D721Med (cell line): Measurements from ENCODE around the gene ST3GAL4.
"Not testable (repeated sequence)": the region's sequence is repeated elsewhere in the genome, so short reads cannot be mapped to it uniquely, and the experiment has no call there.

Experiments used
- DNase-seq: peaks from one replicate; pipeline ENCODE4 v3.0.0; 2011; ENCODE audit warnings: low spot score; ENCODE audit not compliant: insufficient read length
- FAIRE-seq: peaks from 2 replicates; lab custom pipeline; 2011; peaks lifted over from hg19 to GRCh38; lab: Jason Lieb, UNC
- TF ChIP-seq, protein P1 (sequence below): IDR thresholded peaks from 2 replicates; pipeline ENCODE4 v1.5.1; 2012; ENCODE audit warnings: mild to moderate bottlenecking, control low read depth; ENCODE audit not compliant: insufficient read depth; ENCODE audit errors: missing control alignments

Gene ST3GAL4

DNA sequence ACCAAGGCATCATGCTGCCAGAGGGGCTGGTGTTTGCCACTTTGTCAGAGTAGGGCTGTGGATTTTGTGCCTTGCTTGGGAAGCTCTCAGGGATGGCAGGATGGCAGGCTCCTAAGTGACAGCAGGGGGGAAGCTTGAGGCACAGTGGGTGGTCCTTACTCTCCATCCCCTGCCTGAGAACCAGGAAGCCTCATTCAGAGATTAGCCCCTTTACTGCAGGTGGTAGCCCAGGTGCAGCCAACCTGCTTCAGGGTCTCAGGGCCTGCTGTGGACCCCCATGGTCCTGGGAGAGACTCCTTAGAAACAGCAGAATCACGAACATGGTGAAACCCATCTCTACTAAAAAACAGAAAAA is 8.9 kb upstream of the ST3GAL4 start:
- FAIRE-seq (no peak), DNase-seq (no peak)
- TF ChIP-seq, protein P1, sequence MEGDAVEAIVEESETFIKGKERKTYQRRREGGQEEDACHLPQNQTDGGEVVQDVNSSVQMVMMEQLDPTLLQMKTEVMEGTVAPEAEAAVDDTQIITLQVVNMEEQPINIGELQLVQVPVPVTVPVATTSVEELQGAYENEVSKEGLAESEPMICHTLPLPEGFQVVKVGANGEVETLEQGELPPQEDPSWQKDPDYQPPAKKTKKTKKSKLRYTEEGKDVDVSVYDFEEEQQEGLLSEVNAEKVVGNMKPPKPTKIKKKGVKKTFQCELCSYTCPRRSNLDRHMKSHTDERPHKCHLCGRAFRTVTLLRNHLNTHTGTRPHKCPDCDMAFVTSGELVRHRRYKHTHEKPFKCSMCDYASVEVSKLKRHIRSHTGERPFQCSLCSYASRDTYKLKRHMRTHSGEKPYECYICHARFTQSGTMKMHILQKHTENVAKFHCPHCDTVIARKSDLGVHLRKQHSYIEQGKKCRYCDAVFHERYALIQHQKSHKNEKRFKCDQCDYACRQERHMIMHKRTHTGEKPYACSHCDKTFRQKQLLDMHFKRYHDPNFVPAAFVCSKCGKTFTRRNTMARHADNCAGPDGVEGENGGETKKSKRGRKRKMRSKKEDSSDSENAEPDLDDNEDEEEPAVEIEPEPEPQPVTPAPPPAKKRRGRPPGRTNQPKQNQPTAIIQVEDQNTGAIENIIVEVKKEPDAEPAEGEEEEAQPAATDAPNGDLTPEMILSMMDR, result no peak

GRCh38 chr11:126346946-126347345 is 8.5 kb upstream of the ST3GAL4 start:
- DNase-seq, FAIRE-seq: not testable (repeated sequence)

DNA sequence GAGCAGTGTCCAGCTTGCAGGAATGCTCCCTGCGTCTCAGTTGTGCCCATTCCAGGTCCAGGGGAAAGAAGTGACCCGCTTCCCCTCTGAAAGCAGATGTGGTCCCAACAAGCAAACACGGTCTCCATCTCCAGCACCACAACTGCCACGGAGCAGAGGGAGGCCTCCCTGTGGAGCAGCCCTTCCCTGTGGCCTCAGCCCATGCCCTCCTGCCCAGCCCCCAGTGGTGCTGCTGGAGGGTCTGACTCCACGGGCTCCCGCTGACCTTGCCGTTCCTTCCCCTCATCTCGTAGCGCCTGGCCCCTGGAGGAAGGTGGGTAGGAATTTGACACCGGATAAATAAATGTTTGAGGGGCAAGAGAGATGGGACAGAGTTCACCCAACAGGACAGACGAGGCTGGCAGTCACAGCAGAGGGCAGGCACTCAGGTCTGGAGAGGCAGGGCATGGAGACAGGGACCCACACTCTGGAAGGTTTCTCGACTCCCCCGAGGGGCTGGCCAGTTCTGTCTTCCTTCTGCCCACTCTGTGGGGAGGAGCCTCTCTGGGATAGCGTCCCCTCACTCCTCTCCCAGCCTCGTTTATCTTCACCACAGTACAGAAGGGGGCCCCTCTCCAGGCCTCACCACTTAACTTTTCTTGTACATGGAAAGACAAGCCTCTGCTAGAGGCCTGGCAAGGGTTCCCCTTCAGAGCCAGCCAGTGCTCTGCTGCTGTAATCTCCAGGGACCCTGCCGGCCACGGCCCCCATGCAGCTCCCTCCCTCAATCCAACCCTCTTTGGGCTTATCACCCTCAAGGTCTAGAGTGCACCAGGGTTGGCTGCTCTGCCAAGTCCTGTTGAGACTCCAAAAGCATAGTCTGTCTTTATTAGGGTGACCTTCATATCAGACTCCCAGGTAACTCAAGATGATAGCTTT is 7.5 kb upstream of the ST3GAL4 start:
- no peak for FAIRE-seq
- DNase-seq, result no peak
- TF ChIP-seq, protein P1, result no peak

DNA sequence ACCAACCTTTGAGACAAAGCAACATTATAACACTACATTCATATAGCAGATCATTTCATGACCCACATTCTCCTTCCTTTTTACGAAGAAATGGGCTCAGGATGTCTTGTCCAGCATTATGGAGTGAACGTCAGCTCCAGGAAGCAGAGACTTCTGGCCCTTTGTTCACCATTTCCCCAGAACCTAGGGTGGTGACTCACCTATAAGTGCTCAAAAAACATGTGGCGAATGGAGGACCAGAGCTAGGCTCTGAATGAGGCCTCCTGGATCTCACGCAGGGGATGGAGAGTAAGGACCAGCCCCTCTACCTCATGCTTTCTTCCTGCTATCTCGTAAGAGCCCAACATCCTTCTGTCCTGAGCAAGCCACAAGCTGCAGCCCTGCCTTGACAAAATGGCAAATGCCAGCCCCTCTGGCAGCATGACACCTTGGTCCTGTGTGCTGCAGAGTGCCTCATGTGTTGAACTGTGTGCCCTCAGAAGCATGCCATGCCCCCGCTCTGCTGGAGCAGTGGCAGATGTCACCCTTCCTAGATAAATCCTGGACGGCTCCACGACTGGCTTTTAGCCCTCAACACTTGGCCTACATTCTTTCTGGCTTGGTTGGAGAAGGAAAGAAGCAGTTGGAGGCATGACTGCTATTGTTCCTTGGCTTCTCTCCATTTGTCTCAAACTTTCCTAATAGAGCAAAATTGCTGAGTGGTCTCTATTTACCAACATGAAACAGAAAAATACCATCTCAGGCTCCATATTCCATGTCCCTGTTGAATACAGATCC is 6.5 kb upstream of the ST3GAL4 start:
- FAIRE-seq, result no peak
- TF ChIP-seq, protein P1, result no peak
- DNase-seq, result no peak

DNA sequence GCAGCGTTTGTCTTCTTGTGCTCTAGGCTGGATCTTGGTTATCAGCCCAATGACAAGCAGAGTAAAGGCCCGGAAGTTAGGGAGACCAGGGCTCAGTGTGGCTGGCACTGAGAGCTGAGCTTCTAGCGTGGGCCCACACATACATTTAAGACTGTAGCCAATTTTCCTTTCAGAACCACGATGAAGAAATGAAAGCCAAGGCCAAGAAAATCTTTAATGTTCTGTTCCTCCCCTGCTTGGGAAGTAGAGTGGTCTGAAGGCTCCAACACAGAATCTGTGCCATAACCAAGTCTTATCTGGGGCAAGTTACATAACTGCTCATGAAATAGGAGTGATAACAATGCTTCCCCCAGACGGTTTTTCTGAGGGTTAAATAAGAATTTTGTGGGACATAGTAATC is 4.7 kb upstream of the ST3GAL4 start:
- DNase-seq, result no peak
- no peak for FAIRE-seq
- TF ChIP-seq, protein P1, result no peak

DNA sequence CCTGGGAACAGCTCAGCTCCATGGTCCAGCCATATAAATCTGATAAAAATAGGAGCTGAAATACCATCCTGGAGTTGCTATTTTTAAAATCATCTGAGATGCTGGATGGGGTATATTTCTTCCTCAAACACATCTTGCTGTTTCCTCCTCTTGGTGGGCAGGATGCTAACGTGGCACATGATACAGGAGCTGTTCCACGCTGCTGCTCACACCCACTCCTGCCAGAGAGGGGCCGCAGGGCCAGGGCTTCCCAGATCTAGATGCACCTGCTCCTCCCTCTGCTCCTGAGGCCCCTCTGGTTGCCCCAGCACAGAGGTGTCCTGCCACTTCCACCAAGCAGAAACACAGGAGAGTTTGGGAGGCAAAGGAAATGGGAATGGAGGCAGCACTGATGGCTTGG is 3.3 kb upstream of the ST3GAL4 start:
- DNase-seq (no peak), FAIRE-seq (no peak)
- TF ChIP-seq, protein P1, result no peak

DNA sequence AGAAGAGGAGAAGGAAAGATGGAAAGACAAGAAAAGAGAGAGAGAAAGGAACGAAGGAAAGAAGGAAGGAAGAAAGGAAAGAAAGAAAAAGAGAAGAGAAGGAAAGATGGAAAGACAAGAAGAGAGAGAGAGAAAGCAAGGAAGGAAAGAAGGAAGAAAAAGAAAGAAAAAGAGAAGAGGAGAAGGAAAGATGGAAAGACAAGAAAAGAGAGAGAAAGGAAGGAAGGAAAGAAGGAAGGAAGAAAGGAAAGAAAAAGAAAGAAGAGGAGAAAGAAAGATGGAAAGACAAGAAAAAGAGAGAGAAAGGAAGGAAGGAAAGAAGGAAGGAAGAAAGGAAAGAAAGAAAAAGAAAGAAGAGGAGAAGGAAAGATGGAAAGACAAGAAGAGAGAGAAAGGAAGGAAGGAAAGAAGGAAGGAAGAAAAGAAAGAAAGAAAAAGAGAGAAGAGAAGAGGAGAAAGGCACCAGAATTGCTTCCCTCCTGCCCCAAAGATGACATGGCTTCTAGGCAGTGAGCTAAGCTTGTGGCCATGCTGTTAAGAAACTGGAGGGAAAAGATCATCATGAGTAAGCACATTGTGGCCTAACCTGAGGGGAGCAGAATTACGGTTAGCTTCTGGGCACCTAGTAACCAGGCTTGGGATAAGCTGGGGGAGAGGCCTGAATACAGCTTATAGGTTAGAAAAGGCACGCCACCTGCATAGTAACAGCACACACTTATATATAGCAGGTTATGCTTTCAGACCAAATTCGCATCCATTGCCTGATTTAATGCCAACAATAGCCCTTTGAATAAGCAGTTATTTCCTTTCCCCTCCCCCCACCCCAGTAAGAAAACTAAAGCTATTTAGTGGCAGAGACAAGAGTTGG is 2.3 kb upstream of the ST3GAL4 start:
- no peak for FAIRE-seq

More for the DNA sequence above, 2.3 kb upstream of the ST3GAL4 start:
- no peak for DNase-seq
- TF ChIP-seq, protein P1, result no peak
